ENCODE data around the gene PDLIM5.
A peak's percentile ranks its signal among the peaks of the same experiment; 100 is the strongest.

Gene PDLIM5

DNA sequence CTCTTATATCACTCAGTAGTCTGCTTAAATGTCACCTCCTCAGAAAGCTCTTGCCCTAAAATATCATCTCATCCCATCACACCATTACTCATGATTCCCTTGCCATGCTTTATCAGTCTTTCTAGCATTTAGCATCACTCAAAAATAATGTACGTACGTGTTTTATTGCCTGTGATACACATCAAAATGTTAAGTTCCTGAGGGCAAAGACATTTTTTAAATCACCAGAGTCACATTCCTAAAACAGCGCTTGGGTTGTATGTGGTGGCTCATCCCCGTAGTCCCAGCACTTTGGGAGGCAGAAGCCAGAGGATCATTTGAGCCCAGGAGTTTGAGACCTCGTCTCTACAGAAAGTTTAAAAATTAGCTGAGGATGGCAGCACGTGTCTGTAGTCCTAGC, 21.3 kb upstream of the PDLIM5 start:
- DNase-seq: no peak

GRCh38 chr4:94431388-94431787, 20.4 kb upstream of the PDLIM5 start:
- no peak for DNase-seq

GRCh38 chr4:94434505-94434904, 17.2 kb upstream of the PDLIM5 start:
- DNase-seq: no peak

DNA sequence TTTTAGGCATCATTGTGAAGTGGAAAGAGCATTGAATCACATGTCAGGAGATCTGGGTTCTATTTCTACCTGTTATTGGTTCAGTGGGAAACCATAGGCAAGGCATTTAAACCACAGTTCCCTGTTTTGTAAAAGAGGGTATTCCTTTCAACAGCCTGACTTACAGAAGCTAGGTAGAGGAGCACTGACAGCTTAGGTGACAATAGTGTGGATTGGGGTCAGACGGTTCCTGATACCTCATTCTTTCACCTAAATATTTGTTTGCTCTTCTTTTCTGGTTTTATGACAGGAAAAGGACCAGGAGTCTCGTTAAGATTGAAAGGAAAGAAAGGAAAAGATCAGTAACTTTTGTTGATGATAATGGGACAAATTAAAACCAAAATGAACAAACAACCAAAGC, 15.9 kb upstream of the PDLIM5 start:
- no peak for DNase-seq

- no peak for DNase-seq
Observed at GRCh38 chr4:94436512-94436911, 15.2 kb upstream of the PDLIM5 start.

DNA sequence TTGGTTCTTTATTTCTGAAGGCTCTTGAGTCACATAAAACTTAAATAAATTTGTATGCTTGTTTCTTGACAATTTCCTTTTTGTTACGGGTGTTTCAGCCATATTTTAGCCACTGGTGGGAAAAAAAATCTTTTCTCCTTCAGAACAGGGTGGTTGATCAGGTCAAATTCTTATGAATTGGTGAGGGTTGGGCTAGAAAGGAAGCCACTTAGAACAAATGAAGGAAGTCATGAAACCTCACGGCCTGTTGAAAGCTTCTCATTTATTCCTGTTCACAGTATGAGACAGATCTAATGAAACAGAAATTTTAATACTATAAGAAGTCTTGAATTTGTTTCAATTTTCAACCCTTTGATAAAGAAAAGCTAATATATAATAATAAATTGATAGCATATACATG, 12.1 kb upstream of the PDLIM5 start:
- DNase-seq: no peak

- DNase-seq: no peak
Observed at GRCh38 chr4:94441838-94442237, 9.9 kb upstream of the PDLIM5 start.

GRCh38 chr4:94442251-94442650, 9.5 kb upstream of the PDLIM5 start:
- DNase-seq: no peak

- no peak for DNase-seq
Observed at GRCh38 chr4:94446386-94446785, 5.4 kb upstream of the PDLIM5 start.

DNA sequence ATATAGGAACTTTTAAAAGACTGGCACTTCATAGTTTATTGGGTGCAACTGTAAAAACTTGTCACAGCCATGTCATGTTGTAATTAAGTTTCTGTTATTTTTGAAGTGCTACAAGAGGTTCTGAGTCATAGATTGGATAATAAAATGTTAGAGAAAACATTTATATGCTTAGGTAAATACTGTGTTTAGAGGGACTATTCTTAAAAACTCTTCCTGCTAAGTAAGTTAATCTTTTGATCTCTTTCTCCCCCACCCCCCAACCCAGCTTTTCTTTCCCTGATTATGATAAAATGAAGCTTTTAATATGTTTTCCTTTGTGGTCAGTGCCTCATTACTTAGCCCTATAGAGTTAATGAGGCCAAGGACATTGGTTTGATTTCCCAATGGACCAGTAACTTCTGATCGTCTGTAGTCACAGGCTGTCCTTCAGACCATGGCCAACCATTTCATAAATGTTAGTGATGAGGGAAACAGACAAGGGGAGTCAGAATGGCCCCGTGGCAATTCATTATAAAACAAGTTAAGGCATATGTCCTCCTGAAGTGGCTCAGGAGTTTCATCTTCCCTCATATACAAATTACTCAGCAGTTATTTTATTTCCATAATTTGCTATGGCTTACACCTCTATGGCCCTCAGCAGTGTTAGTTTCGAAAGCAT, 3.9 kb upstream of the PDLIM5 start:
- DNase-seq: no peak

DNA sequence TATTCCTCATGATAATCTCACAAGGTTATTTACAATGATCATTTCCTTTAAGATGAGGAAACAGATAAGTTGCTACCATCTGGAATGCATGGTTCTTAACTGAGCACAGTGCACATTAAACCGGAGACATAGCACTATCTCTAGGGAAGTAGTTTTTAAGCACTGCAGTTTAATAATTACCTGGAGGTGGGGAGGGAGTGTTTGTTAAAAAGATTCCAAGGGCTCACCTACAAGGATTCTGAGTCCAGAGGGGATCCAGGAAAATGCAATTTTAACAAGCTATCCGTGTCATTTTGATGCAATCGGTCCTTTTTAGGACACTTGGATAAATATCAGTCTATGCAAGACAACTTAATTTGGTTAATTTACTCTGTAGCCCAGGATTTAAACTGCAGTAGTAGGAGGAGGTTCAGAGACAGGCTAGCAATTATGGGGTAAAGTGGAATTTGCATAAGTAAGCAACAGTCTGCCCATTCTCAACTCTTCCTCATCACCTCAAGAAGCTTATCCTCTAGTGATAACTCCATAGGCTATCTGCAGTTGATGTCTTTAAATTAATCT, 2.8 kb upstream of the PDLIM5 start:
- no peak for DNase-seq

GRCh38 chr4:94451051-94451694, 569 bp upstream of the PDLIM5 start:
- DNase-seq: no peak

DNA sequence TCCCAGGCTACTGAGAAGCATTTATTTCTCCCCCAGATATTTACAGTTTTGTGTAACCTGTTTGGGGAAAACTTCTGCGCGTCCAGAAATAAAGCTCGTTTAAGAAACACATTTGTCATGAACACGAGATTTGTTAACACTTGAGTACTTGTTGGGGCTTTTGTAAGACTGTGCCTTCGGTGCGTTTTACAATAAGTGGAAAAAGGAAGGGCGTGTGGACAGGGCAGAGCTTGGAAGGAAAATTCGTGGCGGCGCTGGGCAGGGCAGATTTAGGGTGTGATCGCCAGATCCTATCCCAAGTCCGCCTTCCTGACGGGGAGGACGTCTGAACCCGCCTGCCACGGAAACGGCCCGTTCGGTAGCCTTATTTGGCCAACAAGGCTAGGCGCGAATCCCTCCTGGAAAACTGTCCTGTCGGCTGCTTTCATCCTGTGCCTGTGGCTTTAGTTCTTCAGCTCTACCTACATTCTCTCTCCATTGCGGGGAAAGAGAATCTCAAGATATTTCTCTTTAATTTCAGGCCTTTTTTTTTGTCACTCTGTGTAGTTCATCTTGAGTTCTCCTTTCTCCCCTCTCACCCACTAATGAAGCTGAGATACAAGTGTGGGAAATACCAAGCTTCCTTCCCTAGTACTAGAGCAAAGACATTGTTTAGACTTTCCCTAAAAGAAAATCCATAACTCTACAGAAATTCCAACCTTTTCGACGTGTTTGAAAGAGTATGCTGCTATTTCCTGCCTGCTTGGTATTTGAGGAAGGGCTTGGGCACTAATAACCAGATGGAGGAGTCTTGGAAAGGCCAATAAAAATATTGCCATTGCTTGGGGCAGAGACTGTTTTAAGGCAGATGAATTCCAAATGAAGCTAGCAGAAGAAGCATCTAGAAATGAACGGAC, 982 bp downstream of the PDLIM5 start:
- peak; percentile 30 to 37 for DNase-seq

DNA sequence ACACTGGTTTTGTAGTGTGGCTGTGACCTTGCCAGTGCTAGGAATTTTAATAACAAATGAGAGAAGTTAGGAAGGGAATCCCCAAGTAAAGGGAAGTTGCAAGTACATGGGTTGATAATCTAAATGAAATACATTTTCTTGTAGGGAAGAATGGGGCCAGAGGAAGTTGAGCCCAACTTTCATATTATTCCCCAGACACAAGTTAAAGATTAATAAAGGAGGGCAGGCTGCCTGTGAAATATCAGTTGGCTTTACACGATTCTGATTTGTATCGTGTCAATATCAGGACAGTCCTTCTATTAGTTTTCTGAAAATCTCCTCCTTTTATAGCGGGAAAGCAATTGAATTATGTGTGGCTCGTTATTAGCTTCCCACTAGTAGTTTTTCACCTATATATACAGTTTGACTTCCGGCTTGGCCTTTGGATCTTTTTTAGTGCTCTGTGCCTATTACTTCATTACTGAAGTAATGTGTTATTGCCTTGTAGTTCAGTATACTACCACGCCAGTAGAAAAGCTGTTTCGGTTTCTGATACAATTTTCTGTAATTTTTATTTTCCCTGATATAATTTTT, 1.7 kb downstream of the PDLIM5 start:
- DNase-seq: no peak

DNA sequence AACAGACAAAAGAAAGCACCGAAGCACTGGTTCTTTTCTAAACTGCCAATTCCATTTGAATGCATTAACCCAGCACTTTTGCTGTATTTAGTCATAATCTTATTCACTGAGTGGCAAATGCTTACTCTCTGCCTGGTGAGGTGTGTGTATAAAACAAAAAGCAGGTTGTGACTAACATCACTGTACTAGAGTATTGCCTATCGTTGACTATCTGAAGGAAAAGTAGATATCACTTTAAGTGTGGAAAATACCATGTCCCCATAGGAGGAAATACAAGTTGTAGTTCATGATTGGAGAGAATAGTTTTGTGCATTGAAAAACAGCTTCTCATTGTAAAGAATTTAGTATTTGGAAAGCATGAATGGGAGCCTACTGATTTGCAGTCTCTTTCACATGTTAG, 2.7 kb downstream of the PDLIM5 start:
- DNase-seq: no peak

DNA sequence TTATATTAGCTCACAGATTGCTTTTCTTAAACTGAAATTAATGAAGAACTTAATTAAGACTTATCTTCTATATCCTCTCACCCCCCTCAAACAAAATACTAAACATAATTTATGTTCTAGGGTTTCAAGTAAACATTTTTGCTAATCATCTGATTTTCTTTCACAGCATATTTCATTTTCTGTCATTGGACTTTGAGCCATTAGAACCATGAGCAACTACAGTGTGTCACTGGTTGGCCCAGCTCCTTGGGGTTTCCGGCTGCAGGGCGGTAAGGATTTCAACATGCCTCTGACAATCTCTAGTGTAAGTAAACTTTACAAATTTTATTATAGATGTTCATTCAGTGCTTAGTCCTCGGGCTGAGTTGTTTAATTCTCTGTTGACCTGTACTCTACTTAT, 3.3 kb downstream of the PDLIM5 start:
- DNase-seq: no peak

DNA sequence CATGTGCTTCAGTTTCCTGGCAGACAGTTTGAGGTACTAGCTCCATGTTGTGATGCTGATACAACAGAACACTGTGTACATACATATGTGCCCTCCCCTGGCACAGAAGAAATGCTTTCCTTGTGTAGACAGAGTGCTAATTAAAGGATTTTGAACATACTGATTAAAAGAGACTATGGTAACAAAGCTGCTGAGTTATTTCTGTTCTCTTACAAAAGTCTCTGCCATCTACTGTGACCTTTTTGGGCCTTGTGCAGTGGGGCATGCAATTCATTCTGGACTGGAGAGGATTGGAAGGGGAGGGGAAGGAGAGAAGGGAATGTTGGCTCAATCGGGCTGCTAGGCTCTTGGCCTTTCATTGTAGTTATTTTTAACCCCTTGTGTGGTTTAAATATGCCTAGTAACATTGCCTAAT, 6.0 kb downstream of the PDLIM5 start:
- DNase-seq: no peak

- no peak for DNase-seq
Observed at GRCh38 chr4:94458682-94459081, 6.9 kb downstream of the PDLIM5 start.

DNA sequence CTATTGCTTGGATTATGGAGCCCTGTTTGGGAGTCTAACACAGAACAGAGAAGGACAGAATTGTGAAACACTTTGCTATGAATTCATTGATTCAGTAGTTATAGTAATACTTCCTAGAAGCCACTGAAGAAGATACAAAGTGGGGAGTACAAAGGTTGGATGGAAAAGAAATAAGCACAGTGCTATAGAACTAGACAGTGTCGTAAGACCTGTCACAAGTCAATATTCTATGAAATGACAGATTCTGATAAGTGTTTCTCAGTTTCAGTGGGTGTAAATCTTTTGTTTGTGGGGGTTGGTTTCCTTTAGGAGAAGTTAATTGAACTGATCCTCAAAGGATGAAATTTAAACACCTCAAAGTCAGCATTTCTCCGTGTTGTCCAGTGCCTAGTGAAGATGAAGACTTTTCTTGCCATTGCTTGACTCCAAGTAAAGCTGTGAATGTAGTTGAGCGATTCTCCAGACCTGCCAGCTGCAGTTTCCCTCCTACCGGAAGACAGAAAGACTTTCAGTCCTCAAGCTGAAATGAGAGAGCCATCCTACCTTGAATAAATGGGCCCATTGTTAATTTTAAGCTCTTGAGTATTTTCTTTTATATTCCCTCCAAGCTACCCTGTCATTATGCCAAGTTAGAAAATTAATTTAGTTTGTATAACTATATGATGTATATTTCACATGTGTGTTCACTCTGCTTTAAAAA, 7.9 kb downstream of the PDLIM5 start:
- DNase-seq: no peak

- DNase-seq: no peak
Observed at GRCh38 chr4:94461506-94461905, 9.8 kb downstream of the PDLIM5 start.

- no peak for DNase-seq
Observed at GRCh38 chr4:94462572-94462971, 10.8 kb downstream of the PDLIM5 start.

GRCh38 chr4:94463771-94464170, 12.0 kb downstream of the PDLIM5 start:
- DNase-seq: no peak

DNA sequence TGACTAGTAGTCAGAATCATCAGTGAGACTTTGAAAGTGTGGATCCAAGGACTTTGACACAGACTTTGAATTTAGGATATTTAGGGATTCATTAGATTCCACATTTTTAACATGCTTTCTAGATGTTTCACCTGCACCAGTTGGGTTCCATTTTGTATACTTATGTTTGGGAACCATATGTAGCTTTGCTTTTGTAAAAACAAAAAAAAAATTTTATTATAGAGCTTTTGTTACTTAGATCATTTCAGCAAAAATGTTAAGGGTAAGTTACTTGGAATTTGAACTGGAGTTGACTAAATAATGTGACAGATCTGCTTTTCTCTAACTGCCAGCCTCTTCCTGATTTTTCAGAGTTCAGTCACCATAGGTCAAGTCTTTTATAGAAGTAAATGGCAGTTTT, 14.6 kb downstream of the PDLIM5 start:
- DNase-seq: no peak

Measured in stimulated activated CD4-positive, alpha-beta T cell treated with anti-CD3 and anti-CD28 coated beads, Interleukin-2, amount 100 ng/mL, for 24 hours (primary cell).